KMS-11 (cell line): Measurements from ENCODE around the gene KAZN.

Experiments used
- H2AFZ ChIP-seq: fragments of 200-600 bp; sonication (generic); 2 replicates; pipeline ENCODE4 v1.6.1; 2016; ENCODE audit warnings: antibody characterized with exemption, mixed run types, low read depth
- H3K27ac ChIP-seq: fragments of 200-600 bp; sonication (generic); 2 replicates; pipeline ENCODE4 v1.6.1; 2016; ENCODE audit warnings: mild to moderate bottlenecking, mixed run types
- H3K27me3 ChIP-seq: fragments of 200-600 bp; sonication (generic); 2 replicates; pipeline ENCODE4 v1.6.1; 2017; ENCODE audit warnings: mild to moderate bottlenecking, low read depth, mixed run types, moderate library complexity; ENCODE audit not compliant: insufficient read depth
- H3K36me3 ChIP-seq: fragments of 200-600 bp; sonication (generic); 2 replicates; pipeline ENCODE4 v1.6.1; 2017; ENCODE audit warnings: mild to moderate bottlenecking, mixed run types; ENCODE audit not compliant: insufficient read depth
- H3K4me1 ChIP-seq: fragments of 200-600 bp; sonication (generic); 2 replicates; pipeline ENCODE4 v1.6.1; 2016; ENCODE audit warnings: mild to moderate bottlenecking, low read depth, mixed run types; ENCODE audit not compliant: poor library complexity, severe bottlenecking
- H3K4me2 ChIP-seq: fragments of 200-600 bp; sonication (generic); 2 replicates; pipeline ENCODE4 v1.7.0; 2016; ENCODE audit warnings: mild to moderate bottlenecking, mixed run types
- H3K4me3 ChIP-seq: fragments of 200-600 bp; sonication (generic); IDR thresholded peaks from 2 replicates; pipeline ENCODE4 v1.6.1; 2017; ENCODE audit warnings: low read depth, low read length, mixed read lengths; ENCODE audit not compliant: insufficient read depth
- H3K79me2 ChIP-seq: fragments of 200-600 bp; sonication (generic); 2 replicates; pipeline ENCODE4 v1.6.1; 2016; ENCODE audit warnings: low read depth, mixed run types; ENCODE audit not compliant: insufficient read depth
- H3K9ac ChIP-seq: fragments of 200-600 bp; sonication (generic); 2 replicates; pipeline ENCODE4 v1.6.1; 2016; ENCODE audit warnings: mild to moderate bottlenecking, mixed run types
- H4K20me1 ChIP-seq: fragments of 200-600 bp; sonication (generic); 2 replicates; pipeline ENCODE4 v1.6.1; 2016; ENCODE audit warnings: mild to moderate bottlenecking, mixed run types; ENCODE audit not compliant: insufficient read depth
- TF ChIP-seq, protein P1 (sequence below): fragments of 200-600 bp; sonication (generic); conservative IDR thresholded peaks from 2 replicates; pipeline ENCODE4 v1.6.1; 2017; ENCODE audit warnings: low read depth, mild to moderate bottlenecking, antibody characterized with exemption, low read length, moderate library complexity, mixed read lengths

KAZN gene

GRCh38 chr1:14889825-14890440 is 291.4 kb downstream of the KAZN start:
- Histone ChIP-seq H3K79me2 (no peaks in the 10 kb centered on the region), H3K4me2 (no peak overlapping the region), H3K36me3 (no peaks in the 10 kb centered on the region), H3K9ac (no peak overlapping the region), H3K4me3 (no peak overlapping the region), H4K20me1 (no peaks in the 10 kb centered on the region), H3K4me1 (no peaks in the 10 kb centered on the region), H2AFZ (no peak overlapping the region), H3K27me3 (peaks cover 20% of the 10 kb centered on the region; the same call in 1 of the 2 replicates), H3K27ac (no peak overlapping the region)
- TF ChIP-seq, protein P1, sequence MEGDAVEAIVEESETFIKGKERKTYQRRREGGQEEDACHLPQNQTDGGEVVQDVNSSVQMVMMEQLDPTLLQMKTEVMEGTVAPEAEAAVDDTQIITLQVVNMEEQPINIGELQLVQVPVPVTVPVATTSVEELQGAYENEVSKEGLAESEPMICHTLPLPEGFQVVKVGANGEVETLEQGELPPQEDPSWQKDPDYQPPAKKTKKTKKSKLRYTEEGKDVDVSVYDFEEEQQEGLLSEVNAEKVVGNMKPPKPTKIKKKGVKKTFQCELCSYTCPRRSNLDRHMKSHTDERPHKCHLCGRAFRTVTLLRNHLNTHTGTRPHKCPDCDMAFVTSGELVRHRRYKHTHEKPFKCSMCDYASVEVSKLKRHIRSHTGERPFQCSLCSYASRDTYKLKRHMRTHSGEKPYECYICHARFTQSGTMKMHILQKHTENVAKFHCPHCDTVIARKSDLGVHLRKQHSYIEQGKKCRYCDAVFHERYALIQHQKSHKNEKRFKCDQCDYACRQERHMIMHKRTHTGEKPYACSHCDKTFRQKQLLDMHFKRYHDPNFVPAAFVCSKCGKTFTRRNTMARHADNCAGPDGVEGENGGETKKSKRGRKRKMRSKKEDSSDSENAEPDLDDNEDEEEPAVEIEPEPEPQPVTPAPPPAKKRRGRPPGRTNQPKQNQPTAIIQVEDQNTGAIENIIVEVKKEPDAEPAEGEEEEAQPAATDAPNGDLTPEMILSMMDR = no peak

DNA sequence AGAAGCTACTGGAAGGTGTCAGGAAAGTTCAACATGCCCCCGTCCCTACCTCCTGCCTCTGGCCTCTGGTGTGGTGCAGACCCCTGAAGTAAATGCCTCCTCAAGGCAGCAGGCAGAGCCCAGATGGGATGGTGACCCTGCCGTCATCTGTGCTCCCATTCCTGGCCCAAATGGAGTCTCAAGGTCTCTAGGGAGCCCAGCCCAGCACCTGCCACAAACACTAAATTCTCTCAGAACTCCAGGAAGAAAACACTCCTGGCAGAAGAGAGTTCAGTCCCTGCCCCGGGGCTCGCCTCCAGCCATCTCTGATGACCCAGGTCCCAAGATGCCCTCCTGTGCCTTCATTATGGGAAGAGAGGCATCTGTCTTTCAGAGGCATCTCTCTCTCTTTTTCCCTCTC is 293.5 kb downstream of the KAZN start:
- Histone ChIP-seq H3K4me1 (no peaks in the 10 kb centered on the region), H3K9ac (no peak overlapping the region), H3K27ac (no peak overlapping the region), H3K4me3 (no peak overlapping the region), H3K36me3 (no peaks in the 10 kb centered on the region), H4K20me1 (no peaks in the 10 kb centered on the region), H3K27me3 (peaks cover 24% of the 10 kb centered on the region; the same call in 1 of the 2 replicates), H2AFZ (no peak overlapping the region), H3K4me2 (no peak overlapping the region), H3K79me2 (no peaks in the 10 kb centered on the region)
- TF ChIP-seq, protein P1 = no peak

DNA sequence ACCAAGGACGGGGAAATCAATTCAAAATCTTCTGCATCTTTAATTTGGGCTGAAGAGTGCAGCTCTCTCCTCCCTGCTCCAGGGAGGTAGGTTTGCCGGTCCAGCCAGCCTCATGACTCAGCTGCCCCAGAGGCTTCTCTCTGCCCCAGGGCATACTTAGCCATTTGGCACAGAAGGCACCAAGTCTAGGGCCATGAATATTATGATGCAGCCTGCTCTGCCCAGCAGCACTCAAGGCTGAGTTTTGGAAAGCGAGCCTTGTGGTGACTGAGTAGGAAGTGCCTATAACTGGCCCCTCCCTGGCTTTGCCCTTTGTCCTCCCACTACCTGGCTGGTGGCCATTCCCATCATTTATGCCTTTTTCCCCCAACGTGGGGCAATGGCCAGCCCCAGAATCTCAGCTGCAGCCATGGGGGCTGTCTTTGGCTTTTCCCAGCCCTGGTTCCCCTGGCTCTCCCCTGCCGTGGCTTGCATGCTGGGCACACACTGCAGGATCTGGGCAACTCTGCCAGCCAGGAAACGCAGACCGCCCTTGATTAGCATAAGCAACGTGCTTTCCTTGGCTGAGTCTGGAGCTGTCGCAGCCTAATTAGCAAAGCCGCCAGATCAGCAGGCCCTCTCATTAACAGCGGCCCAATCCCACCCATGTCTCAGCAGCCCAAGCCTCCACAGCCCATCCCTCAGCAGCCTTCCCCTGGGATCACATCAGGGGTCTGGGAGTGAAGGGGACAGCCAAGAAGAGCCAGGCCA is 296.5 kb downstream of the KAZN start:
- Histone ChIP-seq H3K79me2 (no peaks in the 10 kb centered on the region), H2AFZ (no peak overlapping the region), H3K36me3 (no peaks in the 10 kb centered on the region), H4K20me1 (no peaks in the 10 kb centered on the region), H3K27ac (no peak overlapping the region), H3K4me2 (no peak overlapping the region), H3K4me1 (no peaks in the 10 kb centered on the region), H3K4me3 (no peak overlapping the region), H3K9ac (no peak overlapping the region), H3K27me3 (peaks cover 13% of the 10 kb centered on the region; the same call in 1 of the 2 replicates)
- TF ChIP-seq, protein P1 = no peak

DNA sequence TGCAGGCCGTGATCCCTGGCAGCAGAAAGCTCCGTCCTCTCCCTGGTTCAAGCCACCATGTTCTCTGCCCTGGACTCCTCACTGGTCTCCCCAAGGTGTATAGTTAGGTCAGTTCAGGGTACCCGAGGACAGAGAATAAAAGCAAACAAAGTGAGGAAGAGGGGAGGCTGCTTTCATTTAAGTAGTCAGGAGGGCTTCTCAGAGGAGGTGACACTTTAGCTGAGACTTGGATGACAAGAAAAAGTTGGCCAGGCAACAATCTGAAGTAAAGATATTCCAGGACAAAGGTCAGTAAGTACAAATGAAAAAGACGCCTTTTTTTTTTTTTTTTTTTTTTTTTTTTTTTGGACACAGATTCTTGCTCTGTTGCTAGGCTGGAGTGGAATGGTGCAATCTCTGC is 297.2 kb downstream of the KAZN start:
- no peak overlapping the region for H3K27ac ChIP-seq
- no peaks in the 10 kb centered on the region for H3K36me3 ChIP-seq
- no peak overlapping the region for H3K4me2 ChIP-seq
- TF ChIP-seq, protein P1 = no peak
- no peak overlapping the region for H3K4me3 ChIP-seq
- no peaks in the 10 kb centered on the region for H4K20me1 ChIP-seq
- H2AFZ ChIP-seq = no peak overlapping the region
- H3K9ac ChIP-seq = no peak overlapping the region
- no peaks in the 10 kb centered on the region for H3K4me1 ChIP-seq
- peaks cover 13% of the 10 kb centered on the region; the same call in 1 of the 2 replicates for H3K27me3 ChIP-seq
- no peaks in the 10 kb centered on the region for H3K79me2 ChIP-seq
